SK-N-SH (cell line): Measurements from ENCODE around the gene SFXN5. TPM values are rescaled to one million over a fixed set of nuclear protein-coding genes. Genes with fewer than 3 reads are reported as not detected.

Experiments used
- CTCF ChIA-PET: fragments of 300-600, 350-600 bp; formaldehyde crosslinking; extraction: SDS; loops from one replicate; lab custom pipeline; 2021; lab: Yijun Ruan, JAX
- POLR2A ChIA-PET: fragments of 350-600 bp; sonication (Branson Sonifier 250); formaldehyde crosslinking; extraction: SDS; loops from one replicate; lab custom pipeline; 2020; ENCODE audit warnings: antibody characterized with exemption, inconsistent platforms; lab: Yijun Ruan, JAX
- DNase-seq: peaks from one replicate; pipeline ENCODE4 v3.0.0; 2012
- H2AFZ ChIP-seq: fragments of 200-600 bp; sonication (generic); 2 replicates; pipeline ENCODE4 v1.8.1; 2016; ENCODE audit warnings: antibody characterized with exemption, mild to moderate bottlenecking, low read depth
- H3F3A ChIP-seq: fragments of 200-600 bp; sonication (generic); replicated peaks from 2 replicates; pipeline ENCODE3; 2016; ENCODE audit warnings: antibody characterized with exemption, mild to moderate bottlenecking; ENCODE audit not compliant: insufficient read depth
- H3K27ac ChIP-seq, 2 experiments: fragments of 200-500 bp in 1 of 2; fragments of 200-600 bp in 1 of 2; sonication (Bioruptor generic) in 1 of 2; sonication (generic), shearing (Covaris generic) in 1 of 2; 2 replicates each; pipeline versions ENCODE4 v1.5.1 to v1.6.1; 2014 to 2016; ENCODE audit warnings: low read depth in 2 of 2, inconsistent platforms in 1 of 2, low read length in 1 of 2, mild to moderate bottlenecking in 1 of 2, mixed read lengths in 1 of 2
- H3K27me3 ChIP-seq: fragments of 200-600 bp; sonication (generic), shearing (Covaris generic); 2 replicates; pipeline ENCODE4 v1.6.1; 2016; ENCODE audit warnings: mixed run types; ENCODE audit not compliant: insufficient read depth
- H3K36me3 ChIP-seq, 2 experiments: fragments of 200-500 bp in 1 of 2; fragments of 200-600 bp in 1 of 2; sonication (Bioruptor generic) in 1 of 2; sonication (generic) in 1 of 2; replicated peaks in 1 of 2; 2 replicates each; pipeline versions ENCODE3 to v1.5.1; 2014 to 2016; ENCODE audit warnings: low read length in 1 of 2, mild to moderate bottlenecking in 1 of 2; ENCODE audit not compliant: insufficient read depth in 2 of 2, control insufficient read depth in 1 of 2
- H3K4me1 ChIP-seq, 2 experiments: fragments of 200-500 bp in 1 of 2; fragments of 200-600 bp in 1 of 2; sonication (Bioruptor generic) in 1 of 2; sonication (generic), shearing (Covaris generic) in 1 of 2; 2 replicates each; pipeline versions ENCODE4 v1.5.1 to v1.6.1; 2014 to 2016; ENCODE audit warnings: low read depth in 1 of 2, low read length in 1 of 2, mixed run types in 1 of 2; ENCODE audit not compliant: insufficient read depth in 2 of 2, control insufficient read depth in 1 of 2
- H3K4me2 ChIP-seq: fragments of 200-600 bp; sonication (generic), shearing (Covaris generic); 2 replicates; pipeline ENCODE4 v1.6.1; 2017; ENCODE audit warnings: mixed run types
- H3K4me3 ChIP-seq, 2 experiments: fragments of 200-500 bp in 1 of 2; fragments of 200-600 bp in 1 of 2; sonication (Bioruptor generic) in 1 of 2; sonication (generic), shearing (Covaris generic) in 1 of 2; 2 replicates each; pipeline versions ENCODE4 v1.5.1 to v1.8.1; 2014 to 2016; ENCODE audit warnings: low read depth in 2 of 2, inconsistent platforms in 1 of 2, low read length in 1 of 2, mild to moderate bottlenecking in 1 of 2, mixed read lengths in 1 of 2, moderate library complexity in 1 of 2
- H3K79me2 ChIP-seq: fragments of 200-600 bp; sonication (generic); 2 replicates; pipeline ENCODE4 v1.8.1; 2017; ENCODE audit warnings: mild to moderate bottlenecking; ENCODE audit not compliant: insufficient read depth
- H3K9ac ChIP-seq: fragments of 200-600 bp; sonication (generic); 2 replicates; pipeline ENCODE4 v1.6.1; 2017; ENCODE audit warnings: mixed run types
- H3K9me2 ChIP-seq: fragments of 200-600 bp; sonication (generic); 2 replicates; pipeline ENCODE4 v1.6.1; 2017; ENCODE audit warnings: mixed run types
- H3K9me3 ChIP-seq: fragments of 200-600 bp; sonication (generic); 2 replicates; pipeline ENCODE4 v1.6.1; 2017; ENCODE audit warnings: mixed run types, mild to moderate bottlenecking, moderate library complexity
- H4K20me1 ChIP-seq: fragments of 200-600 bp; sonication (generic); 2 replicates; pipeline ENCODE4 v1.6.1; 2017; ENCODE audit warnings: mild to moderate bottlenecking, mixed run types; ENCODE audit not compliant: insufficient read depth
- EZH2phosphoT487 ChIP-seq: fragments of 200-600 bp; sonication (generic); IDR thresholded peaks from 2 replicates; pipeline ENCODE4 v1.6.1; 2017; ENCODE audit warnings: low read depth, mixed run types, mild to moderate bottlenecking, antibody characterized with exemption, moderate library complexity, borderline replicate concordance
- FOSL2 ChIP-seq: IDR thresholded peaks from 2 replicates; pipeline ENCODE4 v1.4.0; 2012; ENCODE audit warnings: low read depth, mild to moderate bottlenecking, moderate library complexity, borderline replicate concordance
- FOXJ3 ChIP-seq: sonication (generic); formaldehyde crosslinking; IDR thresholded peaks from 2 replicates; pipeline ENCODE4 v1.5.1; 2020; ENCODE audit warnings: mild to moderate bottlenecking, missing genetic modification reagents
- FOXM1 ChIP-seq: IDR thresholded peaks from 2 replicates; pipeline ENCODE4 v1.4.0; 2012; ENCODE audit warnings: low read depth, mild to moderate bottlenecking
- GATA2 ChIP-seq: sonication (generic); formaldehyde crosslinking; IDR thresholded peaks from 2 replicates; pipeline ENCODE4 v1.5.0; 2020; ENCODE audit warnings: mild to moderate bottlenecking, missing genetic modification reagents
- IRF3 ChIP-seq: fragments of 150-350 bp; IDR thresholded peaks from 2 replicates; pipeline ENCODE4 v1.6.1; 2016; ENCODE audit warnings: mild to moderate bottlenecking, low read depth, low read length
- MXI1 ChIP-seq: IDR thresholded peaks from 2 replicates; pipeline ENCODE4 v1.6.1; 2012; ENCODE audit warnings: mild to moderate bottlenecking, low read depth, low read length, improper control_type of control experiment
- NFIC ChIP-seq: IDR thresholded peaks from 2 replicates; pipeline ENCODE4 v1.4.0; 2012; ENCODE audit warnings: borderline replicate concordance
- NRF1 ChIP-seq: IDR thresholded peaks from 2 replicates; pipeline ENCODE4 v1.6.1; 2012; ENCODE audit warnings: low read depth, mild to moderate bottlenecking, low read length
- PBX3 ChIP-seq: IDR thresholded peaks from 2 replicates; pipeline ENCODE4; 2012
- POLR2AphosphoS5 ChIP-seq: IDR thresholded peaks from 2 replicates; pipeline ENCODE4 v1.6.1; 2012; ENCODE audit warnings: low read depth, low read length
- RCOR1 ChIP-seq: fragments of 150-350 bp; IDR thresholded peaks from 2 replicates; pipeline ENCODE4 v1.6.1; 2017; ENCODE audit warnings: antibody characterized with exemption, low read length
- REST ChIP-seq: IDR thresholded peaks from 2 replicates; pipeline ENCODE4 v1.6.1; 2012; ENCODE audit warnings: mild to moderate bottlenecking, low read depth, low read length, moderate library complexity
- RFX5 ChIP-seq: IDR thresholded peaks from 2 replicates; pipeline ENCODE4 v1.6.1; 2012; ENCODE audit warnings: mild to moderate bottlenecking, improper control_type of control experiment, low read length
- TEAD4 ChIP-seq: IDR thresholded peaks from 2 replicates; pipeline ENCODE4 v1.4.0; 2012; ENCODE audit warnings: mild to moderate bottlenecking, borderline replicate concordance; ENCODE audit not compliant: insufficient read depth
- USF1 ChIP-seq: IDR thresholded peaks from 2 replicates; pipeline ENCODE4 v1.4.0; 2012; ENCODE audit warnings: low read depth, borderline replicate concordance
- USF2 ChIP-seq: fragments of 150-350 bp; IDR thresholded peaks from 2 replicates; pipeline ENCODE4 v1.6.1; 2017; ENCODE audit warnings: antibody characterized with exemption, low read length, low read depth, borderline replicate concordance
- YY1 ChIP-seq: IDR thresholded peaks from 2 replicates; pipeline ENCODE4 v1.4.0; 2012; ENCODE audit warnings: low read depth, mild to moderate bottlenecking
- WGBS: methylation state at CpG from one replicate; pipeline ENCODE4 v1.1.6; 2017; ENCODE audit warnings: low lambda C conversion rate; 5-methylcytosine and 5-hydroxymethylcytosine counted together
- polyA plus RNA-seq, 3 experiments: library from polyadenylated mRNA; depleted of rRNA; stranded (reverse); fragments of >200 nt; gene quantifications; 2 replicates each; pipeline ENCODE4 v1.2.3, GENCODE V29; 2012

Gene SFXN5
- polyA plus RNA-seq, 1 of the 3 experiments (the other 2 are of a cell fraction): 9.9 TPM

- Histone ChIP-seq H3K4me3 (no peak overlapping the region), H3K4me1 (peaks cover 0 to 6% of the 10 kb centered on the region in 2 experiments; a peak in 2 of 4 replicates), H3K27ac (no peak overlapping the region), H4K20me1 (peaks cover 13% of the 10 kb centered on the region; the same call in 1 of the 2 replicates), H3K9ac (no peak overlapping the region), H3K79me2 (peaks cover 2% of the 10 kb centered on the region; the same call in 1 of the 2 replicates), H3F3A (no peaks in the 10 kb centered on the region), H3K4me2 (no peak overlapping the region), H3K9me3 (no peaks in the 10 kb centered on the region), H3K9me2 (no peaks in the 10 kb centered on the region), H2AFZ (no peak overlapping the region), H3K36me3 (peaks cover 3 to 18% of the 10 kb centered on the region in 2 experiments), H3K27me3 (no peaks in the 10 kb centered on the region)
- POLR2A ChIA-PET: interaction anchor here (0.6 kb wide), 1 partner anchor 57 kb away, joined by 3 read pairs; no protein-coding TSS in a partner anchor
- 81% methylated on average over 12 of the region's 23 CpGs for WGBS
- CTCF ChIA-PET: interaction anchor here (1.5 to 21.6 kb wide), 4 partner anchors 9 to 136 kb away, joined by 3 to 267 read pairs (median 22); no protein-coding TSS in a partner anchor
- no peak for TF ChIP-seq YY1
- TF ChIP-seq RCOR1: no peak
- TF ChIP-seq EZH2phosphoT487: no peak
- TF ChIP-seq USF1: no peak
- TF ChIP-seq USF2: no peak
- TF ChIP-seq POLR2AphosphoS5: no peak
- no peak for TF ChIP-seq RFX5
- no peak for TF ChIP-seq FOXM1
- no peak for TF ChIP-seq FOXJ3 (CRISPR knock-in tag)
- TF ChIP-seq MXI1: no peak
- TF ChIP-seq NFIC: no peak
- no peak for TF ChIP-seq NRF1
- TF ChIP-seq TEAD4: no peak
- TF ChIP-seq IRF3: no peak
- TF ChIP-seq FOSL2: no peak
- TF ChIP-seq REST: no peak
- TF ChIP-seq PBX3: no peak
- no peak for TF ChIP-seq GATA2 (CRISPR knock-in tag)
- no peak for DNase-seq
Measured at GRCh38 chr2:73075477-73076373, 4.2 kb upstream of the SFXN5 start.
